PC-9 (cell line): Measurements from ENCODE around the gene TMEM185B. TPM values are rescaled to one million over a fixed set of nuclear protein-coding genes. Genes with fewer than 3 reads are reported as not detected.

Source experiments
- BruUV-seq: library from RNA; stranded (reverse); fragments of 400-500 nt; replicated peaks from 2 replicates; lab custom pipeline; 2021; lab: Mats Ljungman, UMichigan
- CTCF ChIA-PET: fragments of 300-600 bp; sonication (Branson Sonifier 250); formaldehyde crosslinking; loops from one replicate; lab custom pipeline; 2022; ENCODE audit warnings: antibody characterized with exemption; lab: Charles Lee
- POLR2A ChIA-PET: fragments of 300-600 bp; sonication (Branson Sonifier 250); formaldehyde crosslinking; loops from one replicate; lab custom pipeline; 2022; ENCODE audit warnings: antibody characterized with exemption; ENCODE audit not compliant: unreplicated experiment; lab: Charles Lee
- DNase-seq, 2 experiments: peaks; one replicate each; pipeline versions ENCODE4 v3.0.0 to v3.0.0-alpha.2; 2015 to 2022; ENCODE audit warnings: mixed read lengths in 1 of 2
- H2AFZ ChIP-seq: fragments of 200-600 bp; sonication (generic); 2 replicates; pipeline ENCODE4 v1.8.1; 2017; ENCODE audit warnings: antibody characterized with exemption
- H3F3A ChIP-seq: fragments of 200-600 bp; sonication (generic); 2 replicates; pipeline ENCODE4 v1.8.1; 2017; ENCODE audit warnings: antibody characterized with exemption, mild to moderate bottlenecking, low read depth; ENCODE audit not compliant: insufficient read depth
- H3K27ac ChIP-seq: fragments of 200-600 bp; sonication (generic); 2 replicates; pipeline ENCODE4 v1.6.1; 2016; ENCODE audit warnings: mixed run types
- H3K27me3 ChIP-seq: fragments of 200-600 bp; sonication (generic); 2 replicates; pipeline ENCODE4 v1.6.1; 2016; ENCODE audit warnings: low read depth, mixed run types; ENCODE audit not compliant: insufficient read depth
- H3K36me3 ChIP-seq: fragments of 200-600 bp; sonication (generic); 2 replicates; pipeline ENCODE4 v1.6.1; 2016; ENCODE audit warnings: low read depth, mixed run types
- H3K4me1 ChIP-seq: fragments of 200-600 bp; sonication (generic); replicated peaks from 2 replicates; pipeline ENCODE4 v1.6.1; 2016; ENCODE audit warnings: mixed run types; ENCODE audit not compliant: insufficient read depth
- H3K4me2 ChIP-seq: fragments of 200-600 bp; sonication (generic); 2 replicates; pipeline ENCODE4 v1.6.1; 2017; ENCODE audit warnings: mixed run types
- H3K4me3 ChIP-seq: fragments of 200-600 bp; sonication (generic); 2 replicates; pipeline ENCODE4 v1.6.1; 2016; ENCODE audit warnings: mixed run types
- H3K79me2 ChIP-seq: fragments of 200-600 bp; sonication (generic); 2 replicates; pipeline ENCODE4 v1.6.1; 2017; ENCODE audit warnings: low read depth, mixed run types
- H3K9me2 ChIP-seq: fragments of 200-600 bp; sonication (generic); 2 replicates; pipeline ENCODE4 v1.8.1; 2017; ENCODE audit warnings: mild to moderate bottlenecking; ENCODE audit not compliant: insufficient read depth
- H3K9me3 ChIP-seq: fragments of 200-600 bp; sonication (generic); 2 replicates; pipeline ENCODE4 v1.8.1; 2016; ENCODE audit warnings: low read depth; ENCODE audit not compliant: insufficient read depth
- H4K20me1 ChIP-seq: fragments of 200-600 bp; sonication (generic); 2 replicates; pipeline ENCODE4 v1.8.1; 2017; ENCODE audit not compliant: insufficient read depth
- CTCF ChIP-seq: fragments of 200-600 bp; sonication (generic); conservative IDR thresholded peaks from 2 replicates; pipeline ENCODE4 v1.6.1; 2017; ENCODE audit warnings: mixed run types, antibody characterized with exemption, mild to moderate bottlenecking, moderate library complexity
- EZH2 ChIP-seq: fragments of 200-600 bp; sonication (generic); IDR thresholded peaks from 2 replicates; pipeline ENCODE4 v1.8.0; 2017; ENCODE audit warnings: antibody characterized with exemption, low read depth
- intact Hi-C: fragments of 100-400 bp; cut with micrococcal nuclease; formaldehyde crosslinking; loops from one replicate; pipeline ENCODE4 v1.10.0; 2022; ENCODE audit not compliant: unreplicated experiment
- total RNA-seq: library from RNA; stranded (reverse); gene quantifications from 2 replicates; pipeline ENCODE4 v1.2.3, GENCODE V29; 2021

TMEM185B gene
- total RNA-seq, 1 experiment from 2014 or later, result 30.3 TPM

- H3K4me1 ChIP-seq, result peaks cover 31% of the 10 kb centered on the region
- H3K9me3 ChIP-seq, result peaks cover 6% of the 10 kb centered on the region; the same call in 1 of the 2 replicates
- TF ChIP-seq EZH2 (no peak), CTCF (no peak)
- peaks cover 24% of the 10 kb centered on the region for H3K36me3 ChIP-seq
- H2AFZ ChIP-seq, result no peak overlapping the region
- H3K27me3 ChIP-seq, result no peaks in the 10 kb centered on the region
- intact Hi-C loops, result no loop called here
- H3K27ac ChIP-seq, result no peak overlapping the region
- no peaks in the 10 kb centered on the region for H3K9me2 ChIP-seq
- no TSS peak for BruUV-seq
- H3K4me2 ChIP-seq, result no peak overlapping the region
- peaks cover 15% of the 10 kb centered on the region for H3F3A ChIP-seq
- DNase-seq, result no peak
- CTCF ChIA-PET, result no interaction called here
- H3K79me2 ChIP-seq, result peaks cover 79% of the 10 kb centered on the region
- peaks cover 15% of the 10 kb centered on the region; the same call in 1 of the 2 replicates for H4K20me1 ChIP-seq
- no peak overlapping the region for H3K4me3 ChIP-seq
- POLR2A ChIA-PET, result interaction anchor here (0.7 kb wide), 1 partner anchor 39 kb away, joined by 7 read pairs; no protein-coding TSS in a partner anchor
Measured at GRCh38 chr2:120256651-120257000, 33.4 kb upstream of the TMEM185B start.

DNA sequence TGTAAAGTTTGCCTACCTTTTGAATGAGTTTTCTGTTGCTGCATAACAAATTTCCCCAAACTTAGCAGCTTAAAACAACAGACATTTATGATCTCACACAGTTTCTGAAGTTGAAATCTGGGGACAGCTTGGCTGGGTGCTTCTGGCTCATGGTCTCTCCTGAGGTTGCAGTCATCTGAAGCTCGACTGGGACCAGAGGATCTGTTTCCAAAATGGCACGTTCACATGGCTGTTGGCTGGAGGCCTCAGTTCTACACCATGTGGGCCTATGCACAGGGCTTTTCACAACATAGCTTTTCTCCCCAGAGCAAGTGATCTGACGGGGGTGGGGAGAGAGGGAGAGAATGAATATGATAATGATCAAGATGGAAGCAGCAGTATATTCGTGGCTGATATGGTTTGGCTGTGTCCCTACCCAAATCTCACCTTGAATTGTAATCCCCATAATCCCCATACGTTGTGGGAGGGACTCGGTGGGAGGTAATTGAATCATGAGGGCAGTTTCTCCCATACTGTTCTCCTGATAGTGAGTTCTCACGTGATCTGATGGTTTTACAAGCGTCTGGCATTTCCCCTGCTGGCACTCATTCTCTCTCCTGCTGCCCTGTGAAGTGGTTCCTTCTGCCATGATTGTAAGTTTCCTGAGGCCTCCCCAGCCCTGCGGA, 32.9 kb upstream of the TMEM185B start:
- TF ChIP-seq CTCF, result no peak
- TF ChIP-seq EZH2, result no peak
- DNase-seq, result no peak
- H3K4me3 ChIP-seq, result no peak overlapping the region
- no peaks in the 10 kb centered on the region for H3K9me2 ChIP-seq
- CTCF ChIA-PET, result no interaction called here
- peaks cover 20% of the 10 kb centered on the region for H3F3A ChIP-seq
- no peak overlapping the region for H3K4me2 ChIP-seq
- no peak overlapping the region for H2AFZ ChIP-seq
- peaks cover 13% of the 10 kb centered on the region; the same call in 1 of the 2 replicates for H4K20me1 ChIP-seq
- peaks cover 6% of the 10 kb centered on the region; the same call in 1 of the 2 replicates for H3K9me3 ChIP-seq
- peaks cover 24% of the 10 kb centered on the region for H3K36me3 ChIP-seq
- intact Hi-C loops, result no loop called here
- H3K27ac ChIP-seq, result no peak overlapping the region
- H3K27me3 ChIP-seq, result no peaks in the 10 kb centered on the region
- peaks cover 74% of the 10 kb centered on the region for H3K79me2 ChIP-seq
- peaks cover 36% of the 10 kb centered on the region for H3K4me1 ChIP-seq
- POLR2A ChIA-PET, result no interaction called here
- no TSS peak for BruUV-seq

DNA sequence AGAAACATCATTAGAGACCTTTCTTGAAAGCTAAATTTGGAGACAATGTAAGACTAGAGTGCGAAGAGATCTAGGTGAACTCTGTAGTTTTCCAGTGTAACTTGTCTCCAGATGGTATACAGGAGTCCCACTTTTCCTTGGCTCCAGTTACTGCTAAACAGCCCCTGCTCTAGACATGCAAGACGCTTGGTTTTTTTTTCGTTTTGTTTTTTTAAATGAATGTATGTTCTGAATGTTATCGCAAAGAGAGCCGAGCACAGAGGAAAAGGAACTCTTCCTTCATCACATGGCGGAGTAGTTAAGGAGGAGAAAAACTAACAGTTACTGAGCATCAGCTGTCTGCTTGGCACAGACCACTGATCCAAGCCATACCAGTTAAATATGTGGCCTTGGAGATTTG, 31.9 kb upstream of the TMEM185B start:
- ChIA-PET POLR2A (interaction anchor here (0.6 kb wide), 1 partner anchor 11 kb away, joined by 3 read pairs; no protein-coding TSS in a partner anchor), CTCF (interaction anchor here (0.7 kb wide), 1 partner anchor 423 kb away, joined by 3 read pairs; no protein-coding TSS in a partner anchor)
- TF ChIP-seq EZH2 (no peak), CTCF (no peak)
- H3F3A ChIP-seq, result peaks cover 20% of the 10 kb centered on the region
- no TSS peak for BruUV-seq
- no peaks in the 10 kb centered on the region for H3K9me2 ChIP-seq
- H3K4me2 ChIP-seq, result peak overlapping the region; percentile 82
- H3K4me1 ChIP-seq, result peaks cover 37% of the 10 kb centered on the region
- H3K36me3 ChIP-seq, result peaks cover 24% of the 10 kb centered on the region
- H3K27me3 ChIP-seq, result no peaks in the 10 kb centered on the region
- H2AFZ ChIP-seq, result no peak overlapping the region
- H3K27ac ChIP-seq, result no peak overlapping the region
- intact Hi-C loops, result no loop called here
- peaks cover 63% of the 10 kb centered on the region for H3K79me2 ChIP-seq
- no peak for DNase-seq
- H4K20me1 ChIP-seq, result peaks cover 9% of the 10 kb centered on the region; the same call in 1 of the 2 replicates
- peaks cover 1% of the 10 kb centered on the region; the same call in 1 of the 2 replicates for H3K9me3 ChIP-seq
- H3K4me3 ChIP-seq, result no peak overlapping the region
